ENCODE results near the gene DLG5.
A peak's percentile ranks its signal among the peaks of the same experiment; 100 is the strongest.

DNA sequence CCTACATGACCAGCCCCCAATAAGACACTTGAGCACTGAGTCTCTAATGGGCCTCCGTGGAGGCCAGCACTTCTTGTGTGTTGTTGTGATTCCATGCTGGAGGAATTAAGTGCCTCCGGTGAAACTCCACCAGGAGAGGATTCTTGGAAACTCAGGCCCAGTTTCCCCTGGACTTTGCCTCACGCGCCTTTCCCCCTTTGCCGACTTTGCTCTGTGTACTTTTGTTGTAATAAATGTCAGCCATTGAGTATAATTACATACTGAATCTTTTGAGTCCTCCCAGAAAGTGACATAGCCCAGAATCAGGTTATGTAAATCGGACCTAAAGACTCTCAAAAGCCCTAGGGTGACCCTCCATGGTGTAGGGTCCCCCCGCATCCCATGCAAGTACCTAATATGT is 82.4 kb downstream of the DLG5 start:
- TF ChIP-seq CTCF (IDR thresholded peaks at IDR 0.05) (peak in 2 of 6 experiments; percentile 6 to 22), POLR2A (IDR thresholded peaks at IDR 0.05) (no peak)

All from Peyer's patch (tissue), 4 donors.